HG03095 (cell line): Measurements from ENCODE around the gene ZNF680.
"Not testable (repeated sequence)": the region's sequence is repeated elsewhere in the genome, so short reads cannot be mapped to it uniquely, and the experiment has no call there.

Experiments
- ATAC-seq: cut with Tn5 transposase; IDR thresholded peaks from one replicate; pipeline ENCODE4 v1.9.1; 2021; ENCODE audit warnings: moderate library complexity; ENCODE audit not compliant: unreplicated experiment

Gene ZNF680

GRCh38 chr7:64557601-64558322 lies 5.1 kb downstream of the ZNF680 start:
- ATAC-seq = no peak

DNA sequence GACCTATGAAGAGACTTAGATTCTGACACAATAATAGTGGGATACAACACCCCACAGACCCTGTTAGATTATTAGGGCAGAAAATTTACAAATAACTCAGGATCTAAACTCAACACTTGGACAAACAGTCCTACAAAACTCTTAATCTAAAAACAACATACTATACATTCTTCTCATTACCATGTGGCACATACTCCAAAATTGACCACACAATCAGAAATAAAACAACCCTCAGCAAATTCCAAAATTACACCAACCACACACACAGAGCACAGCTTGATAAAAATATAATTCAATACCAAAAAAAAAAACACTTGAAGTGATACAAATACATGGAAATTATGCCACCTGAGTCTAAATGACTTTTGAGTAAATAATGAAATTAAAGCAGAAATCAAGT lies 7.8 kb downstream of the ZNF680 start:
- ATAC-seq = no peak

DNA sequence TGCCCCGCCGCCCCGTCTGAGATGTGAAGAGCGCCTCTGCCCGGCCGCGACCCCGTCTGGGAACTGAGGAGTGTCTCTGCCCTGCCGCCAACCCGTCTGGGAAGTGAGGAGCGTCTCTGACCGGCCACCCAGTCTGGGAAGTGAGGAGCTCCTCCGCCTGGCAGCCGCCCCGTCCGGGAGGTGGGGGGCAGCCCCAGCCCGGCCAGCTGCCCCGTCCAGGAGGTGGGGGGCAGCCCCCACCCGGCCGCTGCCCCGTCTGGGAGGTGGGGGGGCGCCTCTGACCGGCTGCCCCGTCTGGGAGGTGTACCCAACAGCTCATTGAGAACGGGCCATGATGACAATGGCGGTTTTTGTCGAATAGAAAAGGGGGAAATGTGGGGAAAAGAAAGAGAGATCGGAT lies 8.7 kb downstream of the ZNF680 start:
- not testable (repeated sequence) for ATAC-seq

DNA sequence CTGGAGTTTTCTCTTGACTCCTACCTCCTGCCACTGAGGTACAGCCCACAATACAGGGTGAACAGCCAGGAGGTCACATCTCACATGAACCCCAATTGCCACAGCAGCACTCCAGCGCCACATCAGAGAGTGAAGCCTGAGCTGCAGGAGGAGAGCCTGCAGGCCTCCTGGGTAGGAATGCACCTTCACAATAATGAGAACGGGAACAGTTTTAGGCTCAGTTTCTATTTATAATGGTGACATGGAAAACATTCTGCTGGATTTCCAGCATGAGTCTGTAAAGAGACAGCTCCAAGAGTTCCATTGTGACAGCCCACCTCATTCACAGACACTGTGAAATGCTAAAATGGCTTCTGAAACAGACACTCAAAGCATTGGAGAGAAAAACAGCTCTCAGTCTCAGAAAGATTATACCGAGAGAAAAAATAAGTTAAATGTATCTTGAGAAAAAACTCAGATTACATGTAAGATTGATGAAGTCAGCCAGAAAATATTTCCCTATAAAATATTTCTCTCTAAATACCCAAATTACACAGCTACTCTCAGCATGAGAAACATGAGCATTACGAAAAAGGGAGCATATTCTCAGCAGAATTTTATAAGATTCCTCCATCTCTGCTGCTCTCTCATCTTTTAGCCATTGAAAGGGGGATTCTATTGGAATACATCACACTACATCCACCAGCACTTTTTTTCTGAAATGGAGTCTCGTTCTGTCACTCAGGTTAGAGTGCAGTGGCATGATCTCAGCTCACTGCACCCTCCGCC lies 11.3 kb downstream of the ZNF680 start:
- ATAC-seq = no peak

- ATAC-seq = no peak
These were observed 18.9 kb downstream of the ZNF680 start for GRCh38 chr7:64544010-64544409.

DNA sequence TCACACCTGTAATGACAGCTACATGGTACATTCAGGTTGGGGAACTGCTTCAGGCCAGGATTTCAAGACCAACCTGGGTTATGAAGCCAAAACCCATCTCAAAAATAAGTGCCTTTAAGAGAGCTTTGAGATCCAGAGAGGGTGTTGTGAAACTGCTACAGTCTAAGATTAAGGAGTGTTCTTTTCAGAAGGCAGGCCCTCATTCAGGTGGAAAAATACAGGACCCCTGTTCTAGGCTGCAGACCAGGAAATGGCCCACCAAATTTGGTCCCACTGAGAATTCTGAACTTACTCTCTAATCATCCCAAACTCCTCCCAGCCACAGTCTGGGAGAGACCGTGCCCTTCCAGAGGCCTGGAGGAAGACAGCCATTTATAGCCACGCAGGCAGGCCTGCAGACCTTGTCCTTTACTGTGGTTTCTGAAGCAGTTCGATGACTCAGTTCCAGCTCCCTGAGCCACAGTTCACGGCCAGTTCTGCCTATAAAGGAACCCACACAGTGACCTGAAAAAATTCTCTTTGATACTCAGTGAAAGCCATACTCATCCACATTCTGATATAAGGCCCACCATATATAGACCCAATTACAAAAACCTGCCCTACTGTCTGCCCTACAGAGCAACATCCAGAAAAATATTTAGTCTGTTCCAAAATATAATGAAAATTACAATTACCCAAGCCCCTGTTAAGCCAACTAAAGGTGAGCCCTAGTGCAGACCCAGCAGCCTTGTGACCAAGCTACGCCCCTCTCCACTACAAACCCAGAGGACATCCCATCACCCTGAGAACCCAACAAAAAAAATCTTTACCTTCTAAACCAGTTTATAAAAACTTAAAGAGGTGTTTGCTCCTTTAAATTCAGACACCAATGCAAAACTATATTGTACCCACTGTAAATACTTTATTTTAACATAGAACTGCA lies 21.2 kb downstream of the ZNF680 start:
- no peak for ATAC-seq

- no peak for ATAC-seq
These were observed 29.1 kb downstream of the ZNF680 start for GRCh38 chr7:64533756-64534155.

DNA sequence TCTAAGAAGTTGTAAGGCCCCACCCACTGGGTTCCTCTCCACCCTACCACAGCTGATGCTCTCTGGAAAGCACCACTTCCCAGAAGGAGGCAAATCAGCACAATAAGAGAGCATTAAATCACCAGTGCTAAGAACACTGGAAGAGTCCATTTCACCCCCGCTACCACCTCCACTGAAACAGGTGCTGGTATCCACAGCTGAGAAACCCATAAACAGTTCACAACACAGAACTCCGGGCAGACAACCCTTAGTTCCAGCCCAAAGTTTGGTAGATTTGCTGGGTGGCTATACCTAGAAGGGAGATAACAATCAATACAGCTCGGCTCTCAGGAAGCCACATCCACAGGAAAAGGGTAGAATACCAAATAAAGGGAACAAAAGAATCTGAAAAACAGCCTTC lies 34.1 kb downstream of the ZNF680 start:
- no peak for ATAC-seq

DNA sequence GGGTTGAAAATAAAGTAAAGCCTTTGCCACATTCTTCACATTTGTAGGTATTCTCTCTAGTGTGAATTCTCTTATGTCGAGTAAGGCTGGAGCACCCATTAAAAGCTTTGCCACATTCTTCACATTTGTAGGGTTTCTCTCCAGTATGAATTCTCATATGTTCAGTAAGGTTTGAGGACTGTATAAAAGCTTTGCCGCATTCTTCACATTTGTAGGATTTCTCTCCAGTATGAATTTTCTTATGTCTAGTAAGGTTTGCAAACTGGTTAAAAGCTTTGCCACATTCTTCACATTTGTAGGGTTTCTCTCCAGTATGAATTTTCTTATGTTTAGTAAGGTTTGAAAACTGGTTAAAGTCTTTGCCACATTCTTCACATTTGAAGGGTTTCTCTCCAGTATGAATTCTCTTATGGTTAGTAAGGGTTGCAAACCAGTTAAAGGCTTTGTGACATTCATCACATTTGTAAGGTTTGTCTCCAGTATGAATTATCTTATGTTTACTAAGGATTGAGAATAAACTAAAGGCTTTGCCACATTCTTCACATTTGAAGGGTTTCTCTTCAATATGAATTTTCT lies 41.4 kb downstream of the ZNF680 start:
- no peak for ATAC-seq

- no peak for ATAC-seq
These were observed 46.4 kb downstream of the ZNF680 start for GRCh38 chr7:64516451-64516850.

DNA sequence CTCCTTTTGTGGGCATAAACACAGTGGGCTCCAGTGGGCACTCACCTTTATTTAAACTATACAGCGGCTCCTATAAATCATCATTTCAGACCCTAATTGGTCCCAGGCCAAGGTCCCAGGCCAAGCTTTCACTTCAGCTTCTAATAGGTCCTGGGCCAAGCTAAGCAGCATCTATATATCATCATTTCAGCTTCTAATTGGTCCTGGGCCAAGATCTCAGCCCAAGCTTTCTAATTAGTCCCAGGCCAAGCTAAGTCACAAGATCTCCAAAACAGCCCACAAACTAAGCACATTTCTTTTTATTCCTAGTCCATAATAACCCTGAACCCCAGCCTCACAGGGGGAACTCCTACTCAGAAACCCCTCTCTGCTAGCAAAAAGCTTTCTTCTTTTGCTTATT lies 47.1 kb downstream of the ZNF680 start:
- ATAC-seq = no peak

DNA sequence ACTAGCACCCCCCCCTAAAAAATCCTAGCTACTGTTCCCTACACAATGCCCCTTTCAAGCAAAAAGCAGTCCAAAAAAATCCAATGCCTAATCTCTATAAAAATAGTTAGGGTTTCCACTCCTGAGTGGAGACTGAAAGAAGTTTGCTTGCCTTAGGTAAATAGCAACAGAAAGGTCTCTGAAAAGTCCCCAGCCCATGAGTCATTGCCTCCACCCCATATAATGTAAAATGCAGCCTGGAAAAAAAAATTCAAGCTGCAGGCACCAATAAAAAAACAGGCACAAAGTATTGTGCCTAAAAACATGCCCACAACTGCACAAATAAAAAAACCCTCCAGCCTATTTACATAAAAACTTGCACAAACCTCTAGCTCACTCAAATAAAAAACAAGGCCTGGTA lies 47.5 kb downstream of the ZNF680 start:
- no peak for ATAC-seq

DNA sequence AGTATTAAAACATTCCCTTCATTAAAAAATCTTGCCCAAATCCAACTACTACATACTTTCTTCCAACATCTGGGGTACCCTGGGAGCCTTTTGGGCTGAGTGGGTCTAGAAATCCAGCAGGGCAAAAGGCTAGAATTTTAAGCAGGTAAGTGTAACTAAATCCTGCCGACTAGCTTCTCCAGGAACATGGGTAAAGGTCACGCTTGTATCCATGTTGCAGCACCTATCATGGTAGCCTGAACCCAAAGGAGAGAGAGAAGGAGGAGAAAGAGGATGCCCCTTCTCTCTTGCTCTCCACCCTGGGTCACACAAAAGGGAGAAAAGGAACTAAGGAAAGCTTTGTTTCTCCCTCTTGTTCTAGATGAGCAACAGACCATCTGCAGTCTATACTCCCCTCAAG lies 53.3 kb downstream of the ZNF680 start:
- no peak for ATAC-seq

DNA sequence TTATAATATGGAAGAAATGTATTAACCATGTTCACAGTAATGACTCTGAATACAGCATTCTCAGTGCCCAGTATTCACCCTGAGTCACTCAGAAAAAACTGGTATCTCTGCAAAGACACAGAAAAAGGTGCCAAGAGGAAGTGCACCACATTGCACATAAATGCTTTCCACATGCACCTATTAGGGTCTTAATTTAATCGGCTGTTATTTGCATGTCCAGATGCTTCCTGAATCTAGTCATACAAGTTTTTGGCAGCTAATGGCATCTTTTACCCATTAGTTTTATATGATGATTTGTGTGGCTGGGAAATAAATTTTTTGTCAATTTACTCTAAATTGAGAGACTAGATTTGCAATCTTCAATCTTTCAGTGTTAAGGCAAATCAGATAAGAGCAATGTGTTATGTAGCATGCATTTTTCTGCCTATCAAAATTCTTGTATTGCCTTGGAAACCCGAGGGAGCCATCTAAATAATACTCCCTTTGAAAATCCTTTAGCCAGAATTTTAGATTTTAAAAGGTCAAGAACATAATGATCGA lies 58.2 kb downstream of the ZNF680 start:
- no peak for ATAC-seq

GRCh38 chr7:64498270-64498669 lies 64.6 kb downstream of the ZNF680 start:
- ATAC-seq = no peak

GRCh38 chr7:64494912-64495461 lies 67.9 kb downstream of the ZNF680 start:
- ATAC-seq = no peak

GRCh38 chr7:64485623-64486022 lies 77.2 kb downstream of the ZNF680 start:
- no peak for ATAC-seq
